Upper lobe of right lung (tissue), 1 donor: ENCODE results near the gene TAS1R3. TPM values are rescaled to one million over a fixed set of nuclear protein-coding genes. Genes with fewer than 3 reads are reported as not detected.

Source experiments
- ATAC-seq: fragments of 200-7000 bp; cut with Tn5 transposase; one replicate; pipeline ENCODE4 v1.9.1; 2020; ENCODE audit warnings: mild to moderate bottlenecking, moderate library complexity
- DNase-seq: peaks from one replicate; pipeline ENCODE4 v3.0.0-alpha.2; 2020
- H3K27ac ChIP-seq: fragments of 200-600 bp; one replicate; pipeline ENCODE4 v1.8.0; 2022
- H3K27me3 ChIP-seq: fragments of 200-600 bp; one replicate; pipeline ENCODE4 v1.8.0; 2022; ENCODE audit warnings: mild to moderate bottlenecking
- H3K36me3 ChIP-seq: fragments of 200-600 bp; one replicate; pipeline ENCODE4 v1.8.0; 2022
- H3K4me1 ChIP-seq: fragments of 200-600 bp; one replicate; pipeline ENCODE4 v1.8.0; 2022
- H3K4me3 ChIP-seq: fragments of 200-600 bp; one replicate; pipeline ENCODE4 v1.8.0; 2022; ENCODE audit warnings: mild to moderate bottlenecking
- H3K9me3 ChIP-seq: fragments of 200-600 bp; one replicate; pipeline ENCODE4 v1.8.0; 2022
- CTCF ChIP-seq: fragments of 200-600 bp; IDR thresholded peaks from one replicate; pipeline ENCODE4 v1.8.0; 2022; ENCODE audit warnings: antibody characterized with exemption
- intact Hi-C: fragments of 100-400 bp; cut with DNase I; formaldehyde crosslinking; loops from one replicate; pipeline ENCODE4 v1.11.0; 2022
- total RNA-seq: library from RNA; stranded (reverse); fragmentation: NEBNext Ultra II Directional; extraction: Animal tissue kit (Norgen Biotek cat#: 25700); gene quantifications from one replicate; pipeline ENCODE4 v1.2.1, GENCODE V29; 2021
- donor health status: DM: no; HTN: yes; CAD: no; lungs with severe emphysema.

TAS1R3 gene
- total RNA-seq, 1 donor from 2014 or later = 0.32 TPM

DNA sequence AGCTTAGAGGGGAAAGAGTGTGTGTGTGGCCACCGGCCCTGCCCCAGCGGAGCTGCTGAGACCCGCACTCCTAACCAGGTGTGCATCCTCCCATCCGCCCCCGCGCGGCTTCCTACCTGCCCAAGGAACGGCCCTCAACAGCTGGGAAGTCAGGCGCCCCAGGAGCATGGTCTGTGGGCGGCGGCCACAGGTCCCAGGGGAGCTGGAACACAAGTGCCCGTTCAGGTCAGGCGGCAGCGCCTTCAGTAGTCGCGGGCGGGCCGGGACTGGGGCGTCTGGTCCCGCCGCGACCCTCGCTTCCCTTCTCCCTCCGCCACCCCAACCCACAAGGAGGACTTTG is 43.5 kb downstream of the TAS1R3 start:
- ATAC-seq = no peak
- intact Hi-C loops = no loop called here

GRCh38 chr1:1374929-1375662 is 44.0 kb downstream of the TAS1R3 start, which contains the start of gene AURKAIP1:
Gene AURKAIP1, minus strand, starts transcription at chr1:1375207. Its CDS starts 451 bp downstream, at chr1:1374756.
- ATAC-seq (peak; percentile 95), DNase-seq (peak; percentile 98)
- Histone ChIP-seq H3K4me3 (peak within 1 kb of the TSS; percentile 98), H3K36me3 (peaks cover 6% of the 10 kb centered on the region), H3K27me3 (no peaks in the 10 kb centered on the region), H3K27ac (peak within 1 kb of the TSS; percentile 96), H3K4me1 (peaks cover 28% of the 10 kb centered on the region), H3K9me3 (no peaks in the 10 kb centered on the region)
- intact Hi-C loops = no loop called here
- peak; percentile 35 for TF ChIP-seq CTCF

More for the DNA sequence above, 43.5 kb downstream of the TAS1R3 start:
- Histone ChIP-seq H3K27ac (peak overlapping the region; percentile 96), H3K4me1 (peaks cover 28% of the 10 kb centered on the region), H3K4me3 (peak overlapping the region; percentile 98), H3K9me3 (no peaks in the 10 kb centered on the region), H3K27me3 (no peaks in the 10 kb centered on the region), H3K36me3 (peaks cover 6% of the 10 kb centered on the region)
- peak; percentile 74 for DNase-seq
- TF ChIP-seq CTCF = no peak

- Histone ChIP-seq H3K36me3 (peaks cover 6% of the 10 kb centered on the region), H3K27me3 (no peaks in the 10 kb centered on the region), H3K4me3 (no peak overlapping the region), H3K27ac (no peak overlapping the region), H3K9me3 (no peaks in the 10 kb centered on the region), H3K4me1 (peaks cover 25% of the 10 kb centered on the region)
- no peak for ATAC-seq
- intact Hi-C loops = no loop called here
- no peak for DNase-seq
- TF ChIP-seq CTCF = no peak
These were observed 45.6 kb downstream of the TAS1R3 start for GRCh38 chr1:1376551-1377226.

GRCh38 chr1:1377540-1378205 is 46.6 kb downstream of the TAS1R3 start:
- H3K27me3 ChIP-seq = no peaks in the 10 kb centered on the region
- peaks cover 15% of the 10 kb centered on the region for H3K4me1 ChIP-seq
- no peaks in the 10 kb centered on the region for H3K9me3 ChIP-seq
- intact Hi-C loops = no loop called here
- H3K36me3 ChIP-seq = peaks cover 6% of the 10 kb centered on the region
- DNase-seq (no peak), ATAC-seq (no peak)
- no peak overlapping the region for H3K4me3 ChIP-seq
- H3K27ac ChIP-seq = no peak overlapping the region
- no peak for TF ChIP-seq CTCF

GRCh38 chr1:1380860-1381259 is 49.8 kb downstream of the TAS1R3 start:
- no peaks in the 10 kb centered on the region for H3K9me3 ChIP-seq
- DNase-seq (no peak), ATAC-seq (no peak)
- no peak overlapping the region for H3K4me3 ChIP-seq
- no peak for TF ChIP-seq CTCF
- peaks cover 3% of the 10 kb centered on the region for H3K4me1 ChIP-seq
- no peaks in the 10 kb centered on the region for H3K27me3 ChIP-seq
- intact Hi-C loops = no loop called here
- H3K27ac ChIP-seq = no peak overlapping the region
- peaks cover 5% of the 10 kb centered on the region for H3K36me3 ChIP-seq
